Dermis lymphatic vessel endothelial cell (primary cell): ENCODE results near the gene TJP3. TPM values are rescaled to one million over a fixed set of nuclear protein-coding genes. Genes with fewer than 3 reads are reported as not detected.

Source experiments
- total RNA-seq: library from RNA; depleted of rRNA; stranded (reverse); fragments of >200 nt; gene quantifications from 2 replicates; pipeline ENCODE4 v1.2.1, GENCODE V29; 2014

Gene TJP3
- under 0.01 TPM in 2 replicates for total RNA-seq

DNA sequence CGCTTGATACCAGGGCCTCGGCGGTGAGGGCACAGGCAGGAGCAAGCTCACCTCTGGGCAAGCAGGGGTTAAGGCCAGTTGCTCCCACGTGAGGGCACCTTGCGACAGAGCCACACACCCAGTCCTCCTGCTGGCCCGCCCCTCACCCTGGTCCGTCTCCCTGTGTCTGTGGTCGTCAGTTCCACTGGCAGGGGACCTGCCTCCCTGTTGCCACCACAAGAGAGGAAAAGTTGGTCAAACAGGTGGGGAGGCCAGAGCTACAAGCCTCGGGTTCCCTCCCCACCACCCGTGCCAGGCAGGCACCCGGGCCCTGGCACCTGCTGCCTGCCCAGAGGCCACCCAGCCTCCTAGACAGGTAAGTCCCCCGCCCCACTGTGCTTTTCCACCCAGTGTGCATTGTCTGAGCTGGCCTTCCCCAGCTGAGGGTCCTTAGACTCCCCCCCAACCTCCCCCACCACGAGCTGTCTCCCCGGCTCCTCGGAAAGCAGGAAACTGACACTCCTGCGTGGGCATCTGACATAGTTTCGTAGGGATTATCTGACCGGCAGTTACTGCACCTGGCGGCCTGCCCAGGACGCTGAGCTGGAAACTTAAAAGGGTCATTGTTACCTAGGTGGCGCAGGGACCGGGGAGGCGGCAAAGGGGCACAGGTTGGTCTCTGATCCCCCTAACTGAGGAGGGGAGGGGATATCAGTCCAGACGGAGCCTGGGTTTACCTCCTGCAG is at the start of gene TJP3:
TSS of gene TJP3 (plus strand) at position 178 of the 725 bp plus-strand sequence. CDS start 20,049 bp downstream, outside the sequence.

GRCh38 chr19:3700242-3701032 is 7.7 kb upstream of the TJP3 start, which contains the start of gene PIP5K1C:
PIP5K1C (minus strand) TSS chr19:3700468; CDS start chr19:3700390, 78 bp downstream.

DNA sequence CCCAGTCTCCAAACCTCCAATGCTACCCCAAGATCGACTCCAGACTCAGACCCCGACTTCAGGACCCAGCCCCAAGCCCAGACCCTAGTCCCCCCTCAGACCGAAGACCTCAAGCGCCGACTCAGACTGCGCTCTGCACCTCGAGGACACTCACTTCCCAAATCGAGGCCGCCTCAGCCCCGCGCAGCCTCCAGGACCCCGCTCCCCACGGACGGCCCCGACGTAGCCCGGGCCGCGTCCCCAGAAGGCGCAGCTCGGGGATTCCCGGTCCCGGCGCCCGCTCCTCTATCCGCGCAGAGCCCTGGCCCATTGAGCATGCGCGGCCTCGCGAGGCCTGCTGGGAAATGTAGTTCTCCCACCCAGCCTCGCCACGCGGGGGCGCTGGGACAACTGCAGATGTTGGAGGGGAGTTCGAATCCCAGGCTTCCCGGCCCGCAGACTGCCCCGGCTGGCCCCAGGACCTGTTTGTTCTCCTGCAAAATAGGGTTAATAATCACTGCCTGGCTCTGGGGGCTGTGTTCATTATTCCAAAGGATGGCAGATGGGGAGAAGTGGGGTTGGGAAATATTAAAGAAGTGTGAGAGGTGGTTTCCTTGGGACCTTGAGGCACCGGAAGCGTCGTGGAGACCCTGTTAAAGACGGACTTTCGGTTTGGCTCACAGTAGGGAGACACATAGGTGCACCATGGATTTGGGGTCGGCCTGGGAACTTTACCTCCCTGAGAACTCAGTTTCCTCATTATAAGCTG is 53.4 kb downstream of the TJP3 start, which contains the start of gene APBA3:
TSS of gene APBA3 (minus strand) at position 311 of the 748 bp plus-strand sequence. CDS start 1,428 bp downstream, outside the sequence.

DNA sequence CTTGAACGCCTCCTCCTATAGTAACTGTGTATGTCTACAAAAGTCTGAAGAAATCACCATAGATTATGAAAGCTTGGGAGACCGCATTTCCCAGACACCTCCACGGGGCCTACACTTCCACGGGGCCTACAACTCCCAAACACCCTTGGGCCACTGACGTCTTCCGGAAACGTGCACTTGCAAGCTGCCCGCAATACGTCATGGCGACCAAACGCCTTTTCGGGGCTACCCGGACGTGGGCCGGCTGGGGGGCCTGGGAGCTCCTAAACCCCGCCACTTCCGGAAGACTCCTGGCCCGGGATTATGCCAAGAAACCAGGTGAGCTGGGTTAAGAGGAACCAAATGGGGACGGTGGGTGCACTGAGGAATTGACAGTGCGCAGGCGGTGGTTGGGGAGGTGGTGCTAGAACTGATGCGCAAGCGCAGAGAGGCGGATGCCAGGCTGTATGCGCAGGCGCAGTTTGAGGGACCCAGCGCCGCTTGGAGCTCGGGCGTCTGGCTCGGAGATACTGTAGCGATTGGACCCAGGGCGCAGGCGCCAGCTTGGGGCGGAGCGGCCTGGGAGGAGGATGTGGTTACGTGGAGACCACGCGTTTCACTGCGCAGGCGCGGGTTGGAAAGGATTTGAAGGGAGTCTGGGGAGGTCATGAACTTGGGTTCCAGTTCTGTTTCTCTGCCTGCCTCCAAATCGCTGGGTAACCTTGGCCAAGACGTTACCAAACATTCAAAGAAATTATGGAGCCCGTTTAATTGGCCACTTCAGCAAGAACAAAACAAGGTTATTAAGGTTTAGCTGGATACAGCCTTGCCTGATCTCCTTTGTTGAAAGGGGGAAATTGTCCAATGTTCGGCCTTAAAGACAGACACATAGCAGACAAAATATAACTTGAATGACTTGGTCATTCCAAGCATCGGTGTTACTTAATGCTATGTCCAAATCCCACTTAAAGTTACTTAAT is 54.6 kb downstream of the TJP3 start, which contains the start of gene MRPL54:
TSS of gene MRPL54 (plus strand) at position 182 of the 959 bp plus-strand sequence. CDS start at position 201, 19 bp downstream.

GRCh38 chr19:3771906-3772455 is 63.8 kb downstream of the TJP3 start, which contains the start of gene RAX2:
RAX2 (minus strand) TSS chr19:3772228; CDS start chr19:3771742, 486 bp downstream.

DNA sequence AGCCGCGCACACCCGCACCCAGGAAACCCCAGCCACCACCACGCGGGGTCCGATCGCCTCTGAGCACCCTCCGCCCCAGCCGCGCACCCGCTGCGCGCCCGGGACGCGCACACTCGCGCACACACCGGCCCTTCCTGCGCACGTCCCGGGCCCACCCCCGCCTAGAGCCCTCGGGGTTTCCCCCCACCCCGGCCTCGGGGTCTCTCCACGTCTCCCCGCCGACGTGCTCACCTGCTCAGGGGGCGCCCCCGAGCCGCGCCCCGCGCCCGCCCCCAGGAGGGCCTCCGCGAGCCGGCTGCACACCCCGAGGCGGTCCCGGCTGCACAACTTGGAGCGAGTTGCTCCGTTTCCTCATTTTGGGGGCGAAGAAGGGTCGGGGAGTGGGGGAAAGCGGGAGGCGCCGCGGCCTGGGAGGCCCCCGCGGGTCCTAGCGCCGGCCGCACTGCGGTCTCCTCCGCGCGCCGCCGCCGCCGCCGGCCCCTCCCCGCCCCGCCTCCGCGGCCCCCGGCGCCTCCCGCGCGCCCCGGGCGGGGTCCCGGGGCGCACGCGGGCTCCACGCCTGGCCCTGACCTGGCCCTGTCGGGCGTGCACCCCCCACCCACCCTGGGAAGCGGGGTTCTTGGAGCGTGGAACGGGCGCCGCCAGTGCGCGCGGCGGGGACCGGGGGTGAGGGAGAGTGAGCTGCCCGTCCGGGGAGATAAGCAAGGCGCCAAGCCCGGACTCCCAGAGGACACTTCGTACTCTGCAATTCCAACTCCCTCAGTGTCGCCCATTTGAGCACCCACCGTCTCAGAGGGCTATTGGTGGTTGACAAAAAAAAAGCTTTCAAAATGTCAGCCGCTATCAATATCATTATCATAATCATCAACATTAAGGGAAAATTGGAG is 78.0 kb downstream of the TJP3 start, which contains the start of gene MATK:
TSS of gene MATK (minus strand) at position 444 of the 887 bp plus-strand sequence. CDS start 1,246 bp downstream, outside the sequence.

Other genes starting within 250 kb of the TJP3 start
- gene SMIM24, start 227.9 kb upstream of the TJP3 start, total RNA-seq, result not detected in 2 replicates
- not detected in 2 replicates for gene SMIM44, start 224.9 kb upstream of the TJP3 start, total RNA-seq
- 6.6 and 9.5 TPM in 2 replicates for gene DOHH, start 207.7 kb upstream of the TJP3 start, total RNA-seq
- gene FZR1, start 202.1 kb upstream of the TJP3 start, total RNA-seq, result 28.2 and 31.2 TPM in 2 replicates
- gene TEKTIP1, start 169.2 kb upstream of the TJP3 start, total RNA-seq, result not detected in 2 replicates
- gene MFSD12, start 150.8 kb upstream of the TJP3 start, total RNA-seq, result 46.9 and 60.1 TPM in 2 replicates
- gene HMG20B, start 135.4 kb upstream of the TJP3 start, total RNA-seq, result 65.3 and 66.2 TPM in 2 replicates
- gene GIPC3, start 122.9 kb upstream of the TJP3 start, total RNA-seq, result 1.1 and 1.2 TPM in 2 replicates
- 1.8 and 2.6 TPM in 2 replicates for gene TBXA2R, start 101.5 kb upstream of the TJP3 start, total RNA-seq
- gene CACTIN, start 81.6 kb upstream of the TJP3 start, total RNA-seq, result 17.1 and 18.7 TPM in 2 replicates
- gene PIP5K1C, start 7.9 kb upstream of the TJP3 start, total RNA-seq, result 36.4 and 36.6 TPM in 2 replicates
- 15.6 and 19.4 TPM in 2 replicates for gene APBA3, start 53.3 kb downstream of the TJP3 start, total RNA-seq
- gene MRPL54, start 54.3 kb downstream of the TJP3 start, total RNA-seq, result 43.0 and 53.9 TPM in 2 replicates
- gene RAX2, start 63.8 kb downstream of the TJP3 start, total RNA-seq, result not detected in 2 replicates
- 0.34 and 2.3 TPM in 2 replicates for gene MATK, start 78.0 kb downstream of the TJP3 start, total RNA-seq
- gene ZFR2, start 160.7 kb downstream of the TJP3 start, total RNA-seq, result 0.09 and 0.43 TPM in 2 replicates
- gene ATCAY, start 172.3 kb downstream of the TJP3 start, total RNA-seq, result not detected in 2 replicates
- gene NMRK2, start 224.7 kb downstream of the TJP3 start, total RNA-seq, result not detected in 2 replicates